Upper lobe of right lung (tissue), 1 donor: ENCODE results near the gene PCDHGA6. TPM values are rescaled to one million over a fixed set of nuclear protein-coding genes. Genes with fewer than 3 reads are reported as not detected.

Experiments
- ATAC-seq: fragments of 200-7000 bp; cut with Tn5 transposase; one replicate; pipeline ENCODE4 v1.9.1; 2020; ENCODE audit warnings: mild to moderate bottlenecking, moderate library complexity
- DNase-seq: peaks from one replicate; pipeline ENCODE4 v3.0.0-alpha.2; 2020
- H3K27ac ChIP-seq: fragments of 200-600 bp; one replicate; pipeline ENCODE4 v1.8.0; 2022
- H3K27me3 ChIP-seq: fragments of 200-600 bp; one replicate; pipeline ENCODE4 v1.8.0; 2022; ENCODE audit warnings: mild to moderate bottlenecking
- H3K36me3 ChIP-seq: fragments of 200-600 bp; one replicate; pipeline ENCODE4 v1.8.0; 2022
- H3K4me1 ChIP-seq: fragments of 200-600 bp; one replicate; pipeline ENCODE4 v1.8.0; 2022
- H3K4me3 ChIP-seq: fragments of 200-600 bp; one replicate; pipeline ENCODE4 v1.8.0; 2022; ENCODE audit warnings: mild to moderate bottlenecking
- H3K9me3 ChIP-seq: fragments of 200-600 bp; one replicate; pipeline ENCODE4 v1.8.0; 2022
- CTCF ChIP-seq: fragments of 200-600 bp; IDR thresholded peaks from one replicate; pipeline ENCODE4 v1.8.0; 2022; ENCODE audit warnings: antibody characterized with exemption
- intact Hi-C: fragments of 100-400 bp; cut with DNase I; formaldehyde crosslinking; loops from one replicate; pipeline ENCODE4 v1.11.0; 2022
- total RNA-seq: library from RNA; stranded (reverse); fragmentation: NEBNext Ultra II Directional; extraction: Animal tissue kit (Norgen Biotek cat#: 25700); gene quantifications from one replicate; pipeline ENCODE4 v1.2.1, GENCODE V29; 2021
- donor health status: DM: no; HTN: yes; CAD: no; lungs with severe emphysema.

PCDHGA6 gene
- total RNA-seq, 1 donor from 2014 or later = 3.9 TPM

GRCh38 chr5:141427783-141428426 is 54.2 kb downstream of the PCDHGA6 start:
- Histone ChIP-seq H3K27ac (no peak overlapping the region), H3K4me3 (no peak overlapping the region), H3K9me3 (peaks cover 60% of the 10 kb centered on the region), H3K36me3 (no peaks in the 10 kb centered on the region), H3K4me1 (no peaks in the 10 kb centered on the region), H3K27me3 (no peaks in the 10 kb centered on the region)
- no peak for DNase-seq
- no peak for TF ChIP-seq CTCF
- no peak for ATAC-seq
- intact Hi-C loops = no loop called here

Other genes starting within 250 kb of the PCDHGA6 start
- 2.3 TPM for gene PCDHB5, start 238.7 kb upstream of the PCDHGA6 start, total RNA-seq
- 0.75 TPM for gene PCDHB6, start 223.8 kb upstream of the PCDHGA6 start, total RNA-seq
- 2.8 TPM for gene PCDHB7, start 201.2 kb upstream of the PCDHGA6 start, total RNA-seq
- gene PCDHB8, start 196.1 kb upstream of the PCDHGA6 start, total RNA-seq = 2.4 TPM
- 4.1 TPM for gene PCDHB16, start 191.5 kb upstream of the PCDHGA6 start, total RNA-seq
- 2.5 TPM for gene PCDHB9, start 186.7 kb upstream of the PCDHGA6 start, total RNA-seq
- 2.1 TPM for gene PCDHB10, start 181.5 kb upstream of the PCDHGA6 start, total RNA-seq
- gene PCDHB11, start 174.3 kb upstream of the PCDHGA6 start, total RNA-seq = 2.0 TPM
- 2.8 TPM for gene PCDHB12, start 165.2 kb upstream of the PCDHGA6 start, total RNA-seq
- gene PCDHB13, start 160.0 kb upstream of the PCDHGA6 start, total RNA-seq = 3.2 TPM
- 3.0 TPM for gene PCDHB14, start 150.5 kb upstream of the PCDHGA6 start, total RNA-seq
- 2.5 TPM for gene PCDHB15, start 128.5 kb upstream of the PCDHGA6 start, total RNA-seq
- gene SLC25A2, start 69.8 kb upstream of the PCDHGA6 start, total RNA-seq = 0.64 TPM
- gene TAF7, start 53.1 kb upstream of the PCDHGA6 start, total RNA-seq = 60.4 TPM
- 0.46 TPM for gene PCDHGA1, start 43.4 kb upstream of the PCDHGA6 start, total RNA-seq
- 2.5 TPM for gene PCDHGA2, start 35.1 kb upstream of the PCDHGA6 start, total RNA-seq
- 1.7 TPM for gene PCDHGA3, start 30.1 kb upstream of the PCDHGA6 start, total RNA-seq
- gene PCDHGB1, start 23.8 kb upstream of the PCDHGA6 start, total RNA-seq = 2.0 TPM
- gene PCDHGA4, start 18.9 kb upstream of the PCDHGA6 start, total RNA-seq = 3.9 TPM
- gene PCDHGB2, start 13.9 kb upstream of the PCDHGA6 start, total RNA-seq = 3.8 TPM
- 3.5 TPM for gene PCDHGA5, start 9.7 kb upstream of the PCDHGA6 start, total RNA-seq
- gene PCDHGB3, start 3.6 kb upstream of the PCDHGA6 start, total RNA-seq = 2.6 TPM
- 2.5 TPM for gene PCDHGA7, start 8.9 kb downstream of the PCDHGA6 start, total RNA-seq
- 4.2 TPM for gene PCDHGB4, start 13.8 kb downstream of the PCDHGA6 start, total RNA-seq
- gene PCDHGA8, start 18.7 kb downstream of the PCDHGA6 start, total RNA-seq = 1.2 TPM
- gene PCDHGB5, start 24.1 kb downstream of the PCDHGA6 start, total RNA-seq = 11.0 TPM
- gene PCDHGA9, start 28.9 kb downstream of the PCDHGA6 start, total RNA-seq = 5.4 TPM
- gene PCDHGB6, start 34.1 kb downstream of the PCDHGA6 start, total RNA-seq = 7.5 TPM
- gene PCDHGA10, start 39.1 kb downstream of the PCDHGA6 start, total RNA-seq = 6.2 TPM
- gene PCDHGB7, start 43.8 kb downstream of the PCDHGA6 start, total RNA-seq = 15.4 TPM
- gene PCDHGA11, start 47.2 kb downstream of the PCDHGA6 start, total RNA-seq = 2.6 TPM
- gene PCDHGA12, start 56.6 kb downstream of the PCDHGA6 start, total RNA-seq = 7.6 TPM
- gene PCDHGC3, start 102.1 kb downstream of the PCDHGA6 start, total RNA-seq = 109 TPM
- gene PCDHGC4, start 111.1 kb downstream of the PCDHGA6 start, total RNA-seq = 1.8 TPM
- 1.4 TPM for gene PCDHGC5, start 115.2 kb downstream of the PCDHGA6 start, total RNA-seq
- 118 TPM for gene DIAPH1, start 245.1 kb downstream of the PCDHGA6 start, total RNA-seq